Measurements from ENCODE around the gene OR2AJ1.

GRCh38 chr1:247933989-247934388, 9.3 kb downstream of the OR2AJ1 start:
- no peak for TF ChIP-seq POLR2A (IDR thresholded peaks at IDR 0.05; ENCODE audit: low read depth, low read length)
- no peak for TF ChIP-seq TAF1 (IDR thresholded peaks at IDR 0.05; ENCODE audit: borderline replicate concordance, low read depth, low read length)
- no peak for TF ChIP-seq POLR2AphosphoS5 (IDR thresholded peaks at IDR 0.05; ENCODE audit: low read depth, low read length)

Measured in GM12892 (cell line).